OCI-LY3 (cell line): Measurements from ENCODE around the gene CREB5.

Source experiments
- H2AFZ ChIP-seq: fragments of 200-600, 300-600 bp; shearing (Covaris generic); 2 replicates; pipeline ENCODE4 v1.6.0; 2014; ENCODE audit warnings: antibody characterized with exemption, low read depth, low read length
- H3K27ac ChIP-seq: fragments of 200-600, 300-600 bp; sonication (generic); 2 replicates; pipeline ENCODE4 v1.5.1; 2014; ENCODE audit warnings: mild to moderate bottlenecking, low read length, moderate library complexity, mixed read lengths
- H3K27me3 ChIP-seq: fragments of 200-600, 300-600 bp; sonication (generic); 2 replicates; pipeline ENCODE4 v1.6.1; 2014; ENCODE audit warnings: low read depth, low read length, mixed read lengths
- H3K36me3 ChIP-seq: fragments of 200-600, 300-600 bp; sonication (generic); replicated peaks from 2 replicates; pipeline ENCODE3; 2014; ENCODE audit warnings: low read depth, low read length, mixed read lengths
- H3K4me1 ChIP-seq: fragments of 300-600, 200-600 bp; sonication (generic); 2 replicates; pipeline ENCODE4 v1.6.1; 2014; ENCODE audit warnings: low read length, mixed read lengths
- H3K4me2 ChIP-seq: fragments of 200-600, 300-600 bp; sonication (generic); 2 replicates; pipeline ENCODE4 v1.6.1; 2014; ENCODE audit warnings: low read length, mixed read lengths
- H3K4me3 ChIP-seq: fragments of 300-600, 200-600 bp; sonication (generic); 2 replicates; pipeline ENCODE4 v1.5.1; 2014; ENCODE audit warnings: antibody characterized with exemption, mild to moderate bottlenecking, low read length, moderate library complexity
- H3K79me2 ChIP-seq: fragments of 300-600, 200-600 bp; shearing (Covaris generic); 2 replicates; pipeline ENCODE4 v1.6.1; 2014; ENCODE audit warnings: mild to moderate bottlenecking, low read length, mixed read lengths
- H3K9ac ChIP-seq: fragments of 300-600, 200-600 bp; shearing (Covaris generic); 2 replicates; pipeline ENCODE4 v1.6.0; 2014; ENCODE audit warnings: mild to moderate bottlenecking, low read length, moderate library complexity
- H3K9me3 ChIP-seq: fragments of 200-600, 300-600 bp; shearing (Covaris generic); 2 replicates; pipeline ENCODE4 v1.6.1; 2014; ENCODE audit warnings: low read length, mixed read lengths; ENCODE audit not compliant: insufficient read depth
- H4K20me1 ChIP-seq: fragments of 200-600, 300-600 bp; sonication (generic); 2 replicates; pipeline ENCODE4 v1.6.1; 2016; ENCODE audit warnings: low read length, mixed read lengths; ENCODE audit not compliant: insufficient read depth
- EZH2phosphoT487 ChIP-seq: fragments of 200-600 bp; shearing (Covaris generic); IDR thresholded peaks from 2 replicates; pipeline ENCODE4 v1.6.1; 2018; ENCODE audit warnings: antibody characterized with exemption, mixed run types, low read depth
- TF ChIP-seq, protein P1 (sequence below): fragments of 200-600, 300-600 bp; sonication (generic); IDR thresholded peaks from 2 replicates; pipeline ENCODE4 v1.5.1; 2014; ENCODE audit warnings: antibody characterized with exemption, low read length, low read depth

Gene CREB5

DNA sequence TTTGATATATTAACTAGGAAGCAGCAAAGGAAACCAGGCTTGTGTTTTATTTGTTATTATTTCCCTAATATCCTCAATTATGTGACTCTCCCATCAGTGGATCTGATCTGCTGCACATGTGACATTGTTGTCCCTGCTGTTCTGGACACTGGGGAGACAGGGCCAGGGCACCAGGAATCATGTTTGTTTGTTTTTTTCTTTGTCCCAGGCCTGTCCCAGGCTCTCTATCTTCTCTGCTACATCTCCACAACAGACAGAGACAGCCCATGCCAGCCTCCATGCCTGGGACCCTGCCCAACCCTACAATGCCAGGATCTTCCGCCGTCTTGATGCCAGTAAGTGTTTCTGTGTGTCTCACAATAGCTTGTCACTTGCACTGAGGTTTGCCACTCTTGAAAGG lies 306.2 kb downstream of the CREB5 start:
- Histone ChIP-seq H3K4me3 (no peak overlapping the region), H3K79me2 (no peaks in the 10 kb centered on the region), H2AFZ (no peak overlapping the region), H3K9ac (no peak overlapping the region), H3K4me2 (no peak overlapping the region), H3K4me1 (no peaks in the 10 kb centered on the region), H3K27ac (no peak overlapping the region), H3K9me3 (no peaks in the 10 kb centered on the region), H3K36me3 (no peaks in the 10 kb centered on the region), H4K20me1 (no peaks in the 10 kb centered on the region), H3K27me3 (peaks cover 8% of the 10 kb centered on the region)
- TF ChIP-seq, protein P1, sequence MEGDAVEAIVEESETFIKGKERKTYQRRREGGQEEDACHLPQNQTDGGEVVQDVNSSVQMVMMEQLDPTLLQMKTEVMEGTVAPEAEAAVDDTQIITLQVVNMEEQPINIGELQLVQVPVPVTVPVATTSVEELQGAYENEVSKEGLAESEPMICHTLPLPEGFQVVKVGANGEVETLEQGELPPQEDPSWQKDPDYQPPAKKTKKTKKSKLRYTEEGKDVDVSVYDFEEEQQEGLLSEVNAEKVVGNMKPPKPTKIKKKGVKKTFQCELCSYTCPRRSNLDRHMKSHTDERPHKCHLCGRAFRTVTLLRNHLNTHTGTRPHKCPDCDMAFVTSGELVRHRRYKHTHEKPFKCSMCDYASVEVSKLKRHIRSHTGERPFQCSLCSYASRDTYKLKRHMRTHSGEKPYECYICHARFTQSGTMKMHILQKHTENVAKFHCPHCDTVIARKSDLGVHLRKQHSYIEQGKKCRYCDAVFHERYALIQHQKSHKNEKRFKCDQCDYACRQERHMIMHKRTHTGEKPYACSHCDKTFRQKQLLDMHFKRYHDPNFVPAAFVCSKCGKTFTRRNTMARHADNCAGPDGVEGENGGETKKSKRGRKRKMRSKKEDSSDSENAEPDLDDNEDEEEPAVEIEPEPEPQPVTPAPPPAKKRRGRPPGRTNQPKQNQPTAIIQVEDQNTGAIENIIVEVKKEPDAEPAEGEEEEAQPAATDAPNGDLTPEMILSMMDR, result no peak
- no peak for TF ChIP-seq EZH2phosphoT487

DNA sequence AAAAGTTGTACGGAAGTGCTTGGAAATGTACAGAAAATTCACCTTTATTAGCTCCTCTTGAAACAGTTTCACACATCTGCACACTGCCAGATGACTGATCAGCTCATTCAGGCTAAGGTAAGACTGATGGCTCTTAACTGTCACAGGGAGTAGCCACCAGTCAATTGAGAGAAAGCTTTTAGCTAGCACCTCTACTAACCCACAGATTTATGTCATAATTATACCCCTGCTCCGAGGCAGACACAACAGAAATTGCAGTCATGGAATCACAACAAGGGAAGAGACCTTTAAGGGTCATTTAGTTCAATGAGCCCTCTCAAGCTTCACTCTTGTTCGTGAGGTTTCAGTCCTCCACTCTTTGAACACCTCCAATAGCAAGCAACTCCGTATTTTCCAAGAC lies 310.4 kb downstream of the CREB5 start:
- no peak overlapping the region for H3K4me3 ChIP-seq
- H3K27me3 ChIP-seq, result peaks cover 5% of the 10 kb centered on the region; the same call in 1 of the 2 replicates
- H2AFZ ChIP-seq, result no peak overlapping the region
- no peak overlapping the region for H3K27ac ChIP-seq
- no peaks in the 10 kb centered on the region for H3K36me3 ChIP-seq
- no peaks in the 10 kb centered on the region for H3K4me1 ChIP-seq
- H3K79me2 ChIP-seq, result no peaks in the 10 kb centered on the region
- H4K20me1 ChIP-seq, result no peaks in the 10 kb centered on the region
- TF ChIP-seq EZH2phosphoT487, result no peak
- TF ChIP-seq, protein P1, result no peak
- H3K9me3 ChIP-seq, result no peaks in the 10 kb centered on the region
- H3K4me2 ChIP-seq, result no peak overlapping the region
- H3K9ac ChIP-seq, result no peak overlapping the region

DNA sequence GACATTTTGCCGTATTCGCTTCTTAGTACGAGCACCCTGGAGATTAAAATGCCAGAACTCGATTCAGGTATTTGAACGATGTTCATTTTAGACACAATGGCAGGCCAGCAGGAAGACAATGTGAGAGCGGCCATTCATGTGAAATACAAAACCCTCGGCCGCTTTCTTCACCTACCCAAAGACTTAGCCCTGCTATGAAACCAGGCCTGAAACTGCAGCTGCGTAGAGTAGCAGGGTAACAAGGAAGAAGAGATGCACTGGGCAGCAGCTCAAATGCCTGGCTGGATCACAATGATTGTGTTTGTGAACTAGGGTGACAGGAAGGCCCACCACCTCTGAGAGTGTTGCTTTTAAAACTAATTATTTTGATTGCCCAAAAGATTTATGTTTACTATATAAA lies 311.0 kb downstream of the CREB5 start:
- Histone ChIP-seq H3K4me2 (no peak overlapping the region), H4K20me1 (no peaks in the 10 kb centered on the region), H3K27ac (no peak overlapping the region), H3K79me2 (no peaks in the 10 kb centered on the region), H3K9ac (no peak overlapping the region), H3K9me3 (no peaks in the 10 kb centered on the region), H3K36me3 (no peaks in the 10 kb centered on the region), H3K27me3 (peaks cover 5% of the 10 kb centered on the region; the same call in 1 of the 2 replicates), H3K4me1 (no peaks in the 10 kb centered on the region), H2AFZ (no peak overlapping the region), H3K4me3 (no peak overlapping the region)
- TF ChIP-seq, protein P1, result no peak
- no peak for TF ChIP-seq EZH2phosphoT487

DNA sequence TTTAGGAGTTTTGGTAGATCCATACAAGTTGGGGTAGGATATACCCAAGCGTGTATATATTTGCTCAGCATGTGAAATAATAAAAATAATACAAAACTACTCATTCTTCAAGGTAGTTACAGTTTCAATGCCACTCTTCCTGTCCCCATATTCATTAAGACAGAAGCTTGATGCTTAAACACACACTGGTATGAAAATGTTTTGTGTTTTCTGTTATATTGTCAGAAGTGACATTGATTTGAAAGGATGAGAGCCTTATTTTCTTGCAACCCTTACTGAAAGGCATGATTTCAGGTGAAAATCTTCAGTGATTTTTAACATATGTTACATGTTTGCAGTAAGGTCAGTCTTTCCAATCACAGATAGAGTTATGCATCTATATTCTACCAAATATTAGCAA lies 312.2 kb downstream of the CREB5 start:
- no peaks in the 10 kb centered on the region for H3K9me3 ChIP-seq
- TF ChIP-seq, protein P1, result no peak
- no peak for TF ChIP-seq EZH2phosphoT487
- no peaks in the 10 kb centered on the region for H4K20me1 ChIP-seq
- no peak overlapping the region for H3K4me3 ChIP-seq
- no peaks in the 10 kb centered on the region for H3K36me3 ChIP-seq
- no peak overlapping the region for H3K9ac ChIP-seq
- no peak overlapping the region for H3K4me2 ChIP-seq
- peaks cover 5% of the 10 kb centered on the region; the same call in 1 of the 2 replicates for H3K27me3 ChIP-seq
- no peaks in the 10 kb centered on the region for H3K4me1 ChIP-seq
- H3K79me2 ChIP-seq, result no peaks in the 10 kb centered on the region
- H2AFZ ChIP-seq, result no peak overlapping the region
- H3K27ac ChIP-seq, result no peak overlapping the region
